NOMO-1 treated with dmso at 0.1 percent for 144 hours (cell line): Measurements from ENCODE around the gene VPS25.
"Not testable (repeated sequence)": the region's sequence is repeated elsewhere in the genome, so short reads cannot be mapped to it uniquely, and the experiment has no call there.

ENCODE experiments used
- DNase-seq: peaks from one replicate; lab custom pipeline; 2025; ENCODE audit not compliant: unreplicated experiment; lab: John Stamatoyannopoulos, UW

Gene VPS25

GRCh38 chr17:42767512-42767911, 5.7 kb upstream of the VPS25 start:
- no peak for DNase-seq

- DNase-seq = not testable (repeated sequence)
Observed at GRCh38 chr17:42768006-42768405, 5.2 kb upstream of the VPS25 start.

DNA sequence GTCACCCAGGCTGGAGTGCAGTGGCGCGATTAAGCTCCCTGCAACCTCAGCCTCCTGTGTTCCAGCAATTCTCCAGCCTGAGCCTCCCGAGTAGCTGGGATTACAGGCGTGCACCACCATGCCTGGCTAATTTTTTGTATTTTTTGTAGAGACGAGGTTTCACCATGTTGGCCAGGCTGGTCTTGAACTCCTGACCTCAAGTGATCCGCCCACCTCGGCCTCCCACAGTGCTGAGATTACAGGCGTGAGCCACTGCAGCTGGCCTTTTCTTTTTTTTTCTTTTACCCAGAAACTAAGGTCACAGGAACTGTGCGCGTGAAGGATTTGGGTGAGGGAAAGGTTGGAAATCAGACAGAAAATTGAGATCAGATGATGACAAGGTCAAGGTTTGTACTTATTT, 3.3 kb upstream of the VPS25 start:
- not testable (repeated sequence) for DNase-seq

DNA sequence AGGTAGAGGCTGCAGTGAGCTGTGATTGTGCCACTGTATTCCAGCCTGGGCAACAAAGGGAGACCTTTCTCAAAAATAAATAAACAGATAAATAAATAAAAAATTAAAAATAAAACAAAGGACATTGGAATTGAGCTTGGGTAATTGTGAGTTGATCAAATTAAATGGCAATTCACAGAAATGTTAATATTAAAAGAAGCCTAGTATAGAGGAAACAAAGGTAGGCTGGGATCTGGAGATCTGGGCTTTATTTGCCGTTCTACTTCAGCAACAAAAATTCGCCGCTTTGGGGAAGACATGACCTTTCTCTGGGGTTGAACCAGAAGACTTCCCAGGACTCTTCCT, 332 bp upstream of the VPS25 start:
- no peak for DNase-seq

GRCh38 chr17:42774066-42774745, 957 bp downstream of the VPS25 start:
- no peak for DNase-seq

DNA sequence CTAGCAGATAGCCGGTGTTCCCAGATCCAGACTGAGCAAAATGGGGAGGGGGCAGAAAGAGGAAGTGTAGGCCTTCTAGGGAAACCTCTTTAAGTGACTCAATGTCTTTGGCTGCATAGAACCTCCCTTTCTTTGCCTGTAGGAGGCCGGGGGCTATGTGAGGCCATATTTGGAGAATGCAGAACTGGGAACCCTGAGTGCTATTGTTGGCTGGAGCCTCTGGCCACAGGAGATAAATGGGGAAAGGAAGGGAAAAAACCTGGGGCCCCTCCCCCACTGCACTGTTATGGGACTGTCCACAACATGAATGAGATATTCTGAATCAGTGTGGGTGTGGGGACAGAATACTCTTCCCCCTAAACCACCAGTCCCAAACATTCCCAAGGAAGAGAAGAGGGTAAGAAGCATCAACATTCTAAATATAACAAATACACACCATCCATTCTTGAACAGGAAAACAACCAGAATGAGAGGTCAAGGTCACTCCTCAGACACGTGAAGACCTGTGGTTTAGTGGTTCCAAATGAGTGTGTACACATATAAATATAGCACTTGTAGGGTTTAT, 2.4 kb downstream of the VPS25 start:
- DNase-seq = no peak

DNA sequence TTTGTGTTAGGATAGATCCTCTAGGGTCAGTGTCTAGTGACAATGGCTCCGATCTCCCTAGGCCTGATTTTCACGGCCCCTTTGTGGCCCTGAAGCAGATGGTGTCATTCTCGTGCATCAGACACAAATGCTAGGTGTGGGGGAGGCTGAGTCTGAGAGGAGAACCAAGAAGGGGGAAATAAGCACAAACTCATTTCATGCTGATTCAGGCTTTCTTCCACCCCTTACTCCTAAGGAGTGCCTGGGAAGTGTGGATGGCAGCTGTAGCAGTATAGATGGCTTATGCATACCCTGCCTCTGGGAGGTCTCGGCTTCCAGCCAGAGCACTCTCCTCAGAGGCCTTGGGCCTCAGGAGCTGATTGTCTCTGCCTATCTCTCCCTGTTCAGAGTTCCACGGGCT, 5.3 kb downstream of the VPS25 start:
- no peak for DNase-seq

DNA sequence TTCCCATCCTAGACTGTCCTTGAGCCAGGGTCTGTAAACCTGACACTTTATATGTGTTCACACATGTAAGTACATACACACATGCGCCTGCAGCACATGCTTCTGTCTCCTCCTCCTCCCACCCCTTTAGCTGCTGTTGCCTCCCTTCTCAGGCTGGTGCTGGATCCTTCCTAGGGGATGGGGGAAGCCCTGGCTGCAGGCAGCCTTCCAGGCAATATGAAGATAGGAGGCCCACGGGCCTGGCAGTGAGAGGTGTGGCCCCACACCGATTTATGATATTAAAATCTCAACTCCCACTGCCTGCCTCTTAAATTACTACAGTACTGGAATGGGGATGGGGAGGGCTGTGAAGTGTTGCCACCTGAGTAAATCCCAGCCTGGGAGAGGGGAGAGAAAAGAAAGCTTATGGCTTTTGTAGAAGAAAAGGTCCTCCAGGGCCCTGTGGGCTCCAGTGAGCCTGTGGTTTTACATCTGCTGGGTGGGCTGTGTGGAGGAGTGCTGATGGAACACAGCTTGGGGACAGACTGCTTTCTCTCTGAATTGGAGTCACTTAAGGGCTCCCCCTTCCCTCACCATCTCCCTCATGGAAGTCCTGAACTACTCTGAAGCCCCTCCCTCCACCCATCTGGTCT, 6.2 kb downstream of the VPS25 start:
- no peak for DNase-seq

DNA sequence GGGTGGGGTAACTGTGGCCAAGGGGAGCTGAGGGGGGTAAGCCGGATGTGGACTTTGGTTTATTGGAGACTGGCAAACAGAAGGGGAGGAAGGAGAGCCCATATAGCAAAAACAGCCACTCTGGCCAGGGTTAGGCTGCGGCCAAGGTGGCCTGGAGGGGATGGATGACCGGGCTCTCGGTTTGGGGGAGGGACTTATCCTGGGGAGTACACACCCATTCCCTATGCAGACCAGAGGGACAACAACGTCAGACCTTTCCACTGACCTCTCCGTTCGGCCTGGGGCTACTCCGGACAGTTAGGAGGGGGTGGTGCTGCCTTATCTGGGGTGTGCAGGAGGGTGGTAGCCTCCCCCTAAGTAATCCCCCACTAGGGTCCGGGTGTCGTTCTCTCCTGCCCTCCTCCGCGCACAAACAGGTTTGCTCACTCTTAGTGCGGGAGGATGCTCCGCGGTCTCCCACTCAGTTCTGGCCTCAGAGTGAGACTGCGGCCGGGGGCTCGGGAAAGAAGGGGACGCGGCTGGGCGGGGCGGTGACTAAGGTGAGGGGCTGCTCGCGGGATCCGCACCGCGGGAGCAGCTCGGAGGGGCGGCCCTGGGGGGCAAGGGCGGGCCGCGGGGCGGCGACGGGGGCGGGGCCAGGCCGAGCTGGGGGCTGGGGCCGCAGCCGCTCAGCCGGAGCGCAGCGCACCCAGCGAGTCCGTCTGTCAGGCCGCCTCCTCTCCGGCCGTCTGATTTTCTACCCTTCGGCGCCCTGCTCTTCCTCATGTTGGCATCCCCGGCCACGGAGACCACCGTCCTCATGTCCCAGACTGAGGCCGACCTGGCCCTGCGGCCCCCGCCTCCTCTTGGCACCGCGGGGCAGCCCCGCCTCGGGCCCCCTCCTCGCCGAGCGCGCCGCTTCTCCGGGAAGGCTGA, 6.9 kb downstream of the VPS25 start, which contains the start of gene WNK4:
Gene WNK4, plus strand, starts transcription at position 675 of the 915 bp plus-strand sequence. Its CDS starts 89 bp downstream, at position 764.
- no peak for DNase-seq

DNA sequence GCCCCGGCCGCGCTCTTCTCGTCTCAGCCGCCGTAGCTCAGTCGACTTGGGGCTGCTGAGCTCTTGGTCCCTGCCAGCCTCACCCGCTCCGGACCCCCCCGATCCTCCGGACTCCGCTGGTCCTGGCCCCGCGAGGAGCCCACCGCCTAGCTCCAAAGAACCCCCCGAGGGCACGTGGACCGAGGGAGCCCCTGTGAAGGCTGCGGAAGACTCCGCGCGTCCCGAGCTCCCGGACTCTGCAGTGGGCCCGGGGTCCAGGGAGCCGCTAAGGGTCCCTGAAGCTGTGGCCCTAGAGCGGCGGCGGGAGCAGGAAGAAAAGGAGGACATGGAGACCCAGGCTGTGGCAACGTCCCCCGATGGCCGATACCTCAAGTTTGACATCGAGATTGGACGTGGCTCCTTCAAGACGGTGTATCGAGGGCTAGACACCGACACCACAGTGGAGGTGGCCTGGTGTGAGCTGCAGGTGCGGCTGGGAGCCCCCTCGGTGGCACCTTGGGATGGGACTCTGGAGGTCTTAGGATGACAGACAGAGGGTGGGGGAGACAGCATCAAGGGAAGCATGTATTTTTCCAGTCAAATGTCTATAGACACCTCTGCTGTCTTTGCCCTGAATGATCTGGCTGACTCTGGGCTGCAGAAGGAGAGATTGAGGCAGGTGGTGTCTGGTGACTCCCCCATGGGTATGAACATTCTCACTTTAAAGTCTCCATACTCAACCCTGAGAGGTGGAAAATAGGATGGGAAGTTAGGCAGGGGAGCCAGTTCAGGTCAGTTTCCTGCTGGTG, 7.8 kb downstream of the VPS25 start:
- DNase-seq = no peak

- no peak for DNase-seq
Observed at GRCh38 chr17:42781639-42782165, 8.5 kb downstream of the VPS25 start.

DNA sequence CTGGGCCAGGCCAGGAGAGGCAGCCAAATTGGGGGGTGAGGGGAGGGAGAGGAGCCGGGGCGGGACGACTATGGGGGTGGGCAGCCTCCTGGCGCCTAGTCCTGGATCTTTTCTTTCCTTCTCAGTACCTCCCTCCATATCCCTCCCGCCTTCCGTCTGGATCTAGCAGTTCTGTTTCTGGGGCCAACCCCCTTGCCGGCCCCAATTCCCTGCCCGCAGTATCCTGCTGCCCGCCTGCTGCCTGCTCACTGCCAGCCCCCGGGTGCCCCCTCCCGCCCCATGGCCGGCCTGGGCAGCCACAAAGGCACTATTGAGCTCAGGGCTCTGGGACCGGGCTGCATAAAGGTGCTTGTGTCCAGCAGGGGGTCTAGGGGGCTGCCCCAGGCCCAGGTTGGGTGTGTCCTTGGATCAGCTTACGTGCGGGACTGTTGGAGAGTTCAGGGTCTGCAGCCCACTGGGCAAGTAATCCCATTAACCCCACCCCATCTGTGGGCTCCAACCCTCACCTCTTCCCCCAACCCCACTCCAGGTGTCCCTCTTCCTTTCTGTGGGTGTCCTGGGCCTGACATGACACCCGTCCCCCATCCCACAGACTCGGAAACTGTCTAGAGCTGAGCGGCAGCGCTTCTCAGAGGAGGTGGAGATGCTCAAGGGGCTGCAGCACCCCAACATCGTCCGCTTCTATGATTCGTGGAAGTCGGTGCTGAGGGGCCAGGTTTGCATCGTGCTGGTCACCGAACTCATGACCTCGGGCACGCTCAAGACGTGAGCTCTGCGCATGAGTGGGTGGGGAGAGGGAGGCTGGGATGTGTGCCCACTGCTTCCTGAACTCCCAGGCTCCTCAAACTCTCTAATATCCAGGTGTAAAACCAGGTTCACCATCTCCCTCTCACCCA, 9.2 kb downstream of the VPS25 start:
- no peak for DNase-seq

DNA sequence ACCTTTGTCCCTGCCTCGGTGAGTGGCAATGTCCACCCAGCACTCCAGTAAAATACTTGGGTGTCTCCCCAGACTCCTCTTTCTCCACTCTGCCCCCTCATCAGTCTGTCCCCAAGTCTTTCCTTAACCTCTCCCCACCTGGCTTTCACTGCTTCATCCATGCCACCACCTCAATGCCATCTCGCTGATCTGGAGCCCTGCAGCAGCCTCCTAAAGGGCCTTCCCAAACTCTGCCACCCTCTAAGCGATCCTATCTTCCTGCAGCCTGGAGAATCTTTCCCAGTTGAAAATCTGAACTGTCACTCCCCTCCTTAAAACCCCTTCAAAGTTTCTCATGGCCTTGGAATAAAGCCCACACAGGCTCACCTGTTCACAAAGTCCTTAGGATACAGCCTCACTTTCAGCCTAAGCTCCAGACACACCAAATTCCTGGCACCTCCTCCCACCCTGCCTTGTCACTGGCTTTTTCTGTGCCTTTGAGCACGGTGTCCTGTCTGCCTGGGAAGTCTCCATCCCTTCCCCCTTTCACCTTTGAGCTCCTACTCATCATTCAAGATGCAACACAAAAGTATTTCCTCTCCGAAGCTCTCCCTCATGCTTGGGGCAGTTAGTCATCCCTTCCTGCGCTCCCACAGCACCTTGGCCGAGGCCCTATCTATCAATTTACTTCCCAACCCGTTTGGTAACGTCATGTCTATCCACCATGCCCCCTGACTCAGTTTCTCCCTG, 10.0 kb downstream of the VPS25 start:
- no peak for DNase-seq

GRCh38 chr17:42783791-42784138, 10.5 kb downstream of the VPS25 start:
- no peak for DNase-seq

DNA sequence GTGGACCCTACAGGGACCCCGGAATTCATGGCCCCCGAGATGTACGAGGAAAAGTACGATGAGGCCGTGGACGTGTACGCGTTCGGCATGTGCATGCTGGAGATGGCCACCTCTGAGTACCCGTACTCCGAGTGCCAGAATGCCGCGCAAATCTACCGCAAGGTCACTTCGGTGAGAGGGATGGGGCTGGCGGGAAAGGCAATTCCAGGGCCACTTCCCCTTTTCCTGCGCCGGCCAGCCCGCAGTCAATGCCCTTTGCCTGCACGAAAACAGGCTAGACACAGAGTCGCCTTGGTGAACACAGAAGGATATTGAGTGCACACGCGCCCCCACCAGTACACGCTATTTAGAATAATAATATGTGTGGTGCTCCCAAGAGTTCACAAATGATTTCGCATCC, 11.2 kb downstream of the VPS25 start:
- no peak for DNase-seq

DNA sequence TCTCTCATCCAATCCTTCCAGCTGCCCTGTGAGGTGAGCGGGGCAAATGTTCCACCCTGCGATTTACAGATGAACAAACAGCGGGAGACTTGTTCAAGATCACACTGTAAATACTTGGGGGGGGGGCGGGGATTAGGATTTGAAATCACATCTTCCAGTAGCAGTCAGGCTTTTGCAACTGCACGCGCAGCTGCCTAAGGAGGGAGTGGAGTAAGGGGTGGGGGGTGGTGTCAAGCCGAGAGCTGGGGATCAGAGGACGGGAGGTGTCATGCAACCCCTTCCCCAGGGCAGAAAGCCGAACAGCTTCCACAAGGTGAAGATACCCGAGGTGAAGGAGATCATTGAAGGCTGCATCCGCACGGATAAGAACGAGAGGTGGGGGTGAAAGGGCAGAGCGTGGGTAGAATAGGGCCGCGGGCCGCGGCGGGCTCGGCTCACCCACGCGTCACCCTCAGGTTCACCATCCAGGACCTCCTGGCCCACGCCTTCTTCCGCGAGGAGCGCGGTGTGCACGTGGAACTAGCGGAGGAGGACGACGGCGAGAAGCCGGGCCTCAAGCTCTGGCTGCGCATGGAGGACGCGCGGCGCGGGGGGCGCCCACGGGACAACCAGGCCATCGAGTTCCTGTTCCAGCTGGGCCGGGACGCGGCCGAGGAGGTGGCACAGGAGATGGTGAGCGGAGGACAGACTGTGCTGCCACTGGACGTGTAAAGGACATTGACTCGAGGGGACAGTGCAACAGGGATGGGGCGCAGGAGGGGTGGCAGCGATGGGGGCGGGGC, 11.8 kb downstream of the VPS25 start:
- DNase-seq = no peak

GRCh38 chr17:42787266-42787665, 14.0 kb downstream of the VPS25 start:
- DNase-seq = no peak

- DNase-seq = no peak
Observed at GRCh38 chr17:42791948-42792347, 18.7 kb downstream of the VPS25 start.
